SK-N-SH (cell line): ENCODE results near the gene AKIP1. TPM values are rescaled to one million over a fixed set of nuclear protein-coding genes. Genes with fewer than 3 reads are reported as not detected.

ENCODE experiments used
- CTCF ChIA-PET: fragments of 300-600, 350-600 bp; formaldehyde crosslinking; extraction: SDS; loops from one replicate; lab custom pipeline; 2021; lab: Yijun Ruan, JAX
- POLR2A ChIA-PET: fragments of 350-600 bp; sonication (Branson Sonifier 250); formaldehyde crosslinking; extraction: SDS; loops from one replicate; lab custom pipeline; 2020; ENCODE audit warnings: antibody characterized with exemption, inconsistent platforms; lab: Yijun Ruan, JAX
- DNase-seq: peaks from one replicate; pipeline ENCODE4 v3.0.0; 2012
- H2AFZ ChIP-seq: fragments of 200-600 bp; sonication (generic); 2 replicates; pipeline ENCODE4 v1.8.1; 2016; ENCODE audit warnings: antibody characterized with exemption, mild to moderate bottlenecking, low read depth
- H3F3A ChIP-seq: fragments of 200-600 bp; sonication (generic); replicated peaks from 2 replicates; pipeline ENCODE3; 2016; ENCODE audit warnings: antibody characterized with exemption, mild to moderate bottlenecking; ENCODE audit not compliant: insufficient read depth
- H3K27ac ChIP-seq, 2 experiments: fragments of 200-500 bp in 1 of 2; fragments of 200-600 bp in 1 of 2; sonication (Bioruptor generic) in 1 of 2; sonication (generic), shearing (Covaris generic) in 1 of 2; 2 replicates each; pipeline versions ENCODE4 v1.5.1 to v1.6.1; 2014 to 2016; ENCODE audit warnings: low read depth in 2 of 2, inconsistent platforms in 1 of 2, low read length in 1 of 2, mild to moderate bottlenecking in 1 of 2, mixed read lengths in 1 of 2
- H3K27me3 ChIP-seq: fragments of 200-600 bp; sonication (generic), shearing (Covaris generic); 2 replicates; pipeline ENCODE4 v1.6.1; 2016; ENCODE audit warnings: mixed run types; ENCODE audit not compliant: insufficient read depth
- H3K36me3 ChIP-seq, 2 experiments: fragments of 200-500 bp in 1 of 2; fragments of 200-600 bp in 1 of 2; sonication (Bioruptor generic) in 1 of 2; sonication (generic) in 1 of 2; replicated peaks in 1 of 2; 2 replicates each; pipeline versions ENCODE3 to v1.5.1; 2014 to 2016; ENCODE audit warnings: low read length in 1 of 2, mild to moderate bottlenecking in 1 of 2; ENCODE audit not compliant: insufficient read depth in 2 of 2, control insufficient read depth in 1 of 2
- H3K4me1 ChIP-seq, 2 experiments: fragments of 200-500 bp in 1 of 2; fragments of 200-600 bp in 1 of 2; sonication (Bioruptor generic) in 1 of 2; sonication (generic), shearing (Covaris generic) in 1 of 2; 2 replicates each; pipeline versions ENCODE4 v1.5.1 to v1.6.1; 2014 to 2016; ENCODE audit warnings: low read depth in 1 of 2, low read length in 1 of 2, mixed run types in 1 of 2; ENCODE audit not compliant: insufficient read depth in 2 of 2, control insufficient read depth in 1 of 2
- H3K4me2 ChIP-seq: fragments of 200-600 bp; sonication (generic), shearing (Covaris generic); 2 replicates; pipeline ENCODE4 v1.6.1; 2017; ENCODE audit warnings: mixed run types
- H3K4me3 ChIP-seq, 2 experiments: fragments of 200-500 bp in 1 of 2; fragments of 200-600 bp in 1 of 2; sonication (Bioruptor generic) in 1 of 2; sonication (generic), shearing (Covaris generic) in 1 of 2; 2 replicates each; pipeline versions ENCODE4 v1.5.1 to v1.8.1; 2014 to 2016; ENCODE audit warnings: low read depth in 2 of 2, inconsistent platforms in 1 of 2, low read length in 1 of 2, mild to moderate bottlenecking in 1 of 2, mixed read lengths in 1 of 2, moderate library complexity in 1 of 2
- H3K79me2 ChIP-seq: fragments of 200-600 bp; sonication (generic); 2 replicates; pipeline ENCODE4 v1.8.1; 2017; ENCODE audit warnings: mild to moderate bottlenecking; ENCODE audit not compliant: insufficient read depth
- H3K9ac ChIP-seq: fragments of 200-600 bp; sonication (generic); 2 replicates; pipeline ENCODE4 v1.6.1; 2017; ENCODE audit warnings: mixed run types
- H3K9me2 ChIP-seq: fragments of 200-600 bp; sonication (generic); 2 replicates; pipeline ENCODE4 v1.6.1; 2017; ENCODE audit warnings: mixed run types
- H3K9me3 ChIP-seq: fragments of 200-600 bp; sonication (generic); 2 replicates; pipeline ENCODE4 v1.6.1; 2017; ENCODE audit warnings: mixed run types, mild to moderate bottlenecking, moderate library complexity
- H4K20me1 ChIP-seq: fragments of 200-600 bp; sonication (generic); 2 replicates; pipeline ENCODE4 v1.6.1; 2017; ENCODE audit warnings: mild to moderate bottlenecking, mixed run types; ENCODE audit not compliant: insufficient read depth
- CHD2 ChIP-seq: fragments of 150-350 bp; IDR thresholded peaks from 2 replicates; pipeline ENCODE4 v1.6.1; 2018; ENCODE audit warnings: low read length; ENCODE audit not compliant: partially characterized antibody
- ELF1 ChIP-seq: IDR thresholded peaks from 2 replicates; pipeline ENCODE4 v1.4.0; 2012
- EP300 ChIP-seq, 2 experiments: IDR thresholded peaks; 2 replicates each; pipeline versions ENCODE4 v1.4.0 to v1.6.1; 2012; ENCODE audit warnings: borderline replicate concordance in 1 of 2, low read depth in 1 of 2, low read length in 1 of 2
- FOSL2 ChIP-seq: IDR thresholded peaks from 2 replicates; pipeline ENCODE4 v1.4.0; 2012; ENCODE audit warnings: low read depth, mild to moderate bottlenecking, moderate library complexity, borderline replicate concordance
- FOXJ3 ChIP-seq: sonication (generic); formaldehyde crosslinking; IDR thresholded peaks from 2 replicates; pipeline ENCODE4 v1.5.1; 2020; ENCODE audit warnings: mild to moderate bottlenecking, missing genetic modification reagents
- FOXM1 ChIP-seq: IDR thresholded peaks from 2 replicates; pipeline ENCODE4 v1.4.0; 2012; ENCODE audit warnings: low read depth, mild to moderate bottlenecking
- GABPA ChIP-seq: IDR thresholded peaks from 2 replicates; pipeline ENCODE4 v1.4.0; 2012; ENCODE audit warnings: low read depth, mild to moderate bottlenecking
- GATA2 ChIP-seq: sonication (generic); formaldehyde crosslinking; IDR thresholded peaks from 2 replicates; pipeline ENCODE4 v1.5.0; 2020; ENCODE audit warnings: mild to moderate bottlenecking, missing genetic modification reagents
- JUND ChIP-seq: IDR thresholded peaks from 2 replicates; pipeline ENCODE4 v1.4.0; 2012
- POLR2AphosphoS5 ChIP-seq: IDR thresholded peaks from 2 replicates; pipeline ENCODE4 v1.6.1; 2012; ENCODE audit warnings: low read depth, low read length
- REST ChIP-seq: IDR thresholded peaks from 2 replicates; pipeline ENCODE4 v1.6.1; 2012; ENCODE audit warnings: mild to moderate bottlenecking, low read depth, low read length, moderate library complexity
- RXRA ChIP-seq: IDR thresholded peaks from 2 replicates; pipeline ENCODE4 v1.4.0; 2012; ENCODE audit warnings: low read depth, mild to moderate bottlenecking, borderline replicate concordance
- SIN3A ChIP-seq: IDR thresholded peaks from 2 replicates; pipeline ENCODE4 v1.6.1; 2012; ENCODE audit warnings: low read depth, mild to moderate bottlenecking, low read length, moderate library complexity, borderline replicate concordance
- TAF1 ChIP-seq: IDR thresholded peaks from 2 replicates; pipeline ENCODE4 v1.6.1; 2012; ENCODE audit warnings: low read depth, mild to moderate bottlenecking, low read length, moderate library complexity, borderline replicate concordance
- TEAD4 ChIP-seq: IDR thresholded peaks from 2 replicates; pipeline ENCODE4 v1.4.0; 2012; ENCODE audit warnings: mild to moderate bottlenecking, borderline replicate concordance; ENCODE audit not compliant: insufficient read depth
- USF1 ChIP-seq: IDR thresholded peaks from 2 replicates; pipeline ENCODE4 v1.4.0; 2012; ENCODE audit warnings: low read depth, borderline replicate concordance
- WGBS: methylation state at CpG from one replicate; pipeline ENCODE4 v1.1.6; 2017; ENCODE audit warnings: low lambda C conversion rate; 5-methylcytosine and 5-hydroxymethylcytosine counted together
- polyA plus RNA-seq, 3 experiments: library from polyadenylated mRNA; depleted of rRNA; stranded (reverse); fragments of >200 nt; gene quantifications; 2 replicates each; pipeline ENCODE4 v1.2.3, GENCODE V29; 2012
- TF ChIP-seq, protein P1 (sequence below): IDR thresholded peaks from 2 replicates; pipeline ENCODE4; 2012
- TF ChIP-seq, protein P2 (sequence below): fragments of 150-350 bp; IDR thresholded peaks from 2 replicates; pipeline ENCODE4 v1.6.1; 2017; ENCODE audit warnings: antibody characterized with exemption, low read length, low read depth, borderline replicate concordance
- TF ChIP-seq, protein P3 (sequence below): IDR thresholded peaks from 2 replicates; pipeline ENCODE4 v1.4.0; 2012; ENCODE audit warnings: low read depth

The AKIP1 gene
- polyA plus RNA-seq, 1 of the 3 experiments (the other 2 are of a cell fraction): 47.9 TPM

DNA sequence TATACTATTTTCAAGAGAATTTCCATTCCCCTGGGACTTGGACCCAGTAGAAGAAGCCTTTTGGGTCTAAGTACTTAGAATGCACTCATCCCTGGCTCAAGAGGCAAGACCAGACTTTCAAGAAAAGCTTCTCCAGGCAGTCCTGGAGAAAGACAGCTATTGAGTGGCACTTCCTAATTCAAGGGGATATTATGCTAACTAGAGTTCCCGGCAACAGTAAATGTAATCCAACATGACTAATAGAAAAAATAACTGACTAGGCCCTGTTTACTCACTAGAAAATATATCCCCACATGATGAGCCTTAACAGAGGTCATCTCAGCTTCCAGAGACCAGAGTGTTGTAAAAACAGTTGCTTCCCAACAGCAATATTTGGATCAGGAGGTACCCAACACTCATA, 47.2 kb upstream of the AKIP1 start:
- H2AFZ ChIP-seq: no peak overlapping the region
- peak overlapping the region; percentile 46 for H3K4me2 ChIP-seq
- peaks cover 3 to 31% of the 10 kb centered on the region in 2 experiments; a peak in 3 of 4 replicates for H3K4me1 ChIP-seq
- H3K79me2 ChIP-seq: peaks cover 97% of the 10 kb centered on the region
- H3K9me3 ChIP-seq: no peaks in the 10 kb centered on the region
- H3K4me3 ChIP-seq: no peak overlapping the region
- DNase-seq: no peak
- H3F3A ChIP-seq: peaks cover 15% of the 10 kb centered on the region
- H3K27ac ChIP-seq: peak overlapping the region in 1 of 2 experiments; percentile 74; a peak in 2 of 4 replicates
- peak overlapping the region; percentile 36; the same call in 1 of the 2 replicates for H3K9ac ChIP-seq
- ChIA-PET POLR2A (no interaction called here), CTCF (no interaction called here)
- WGBS: 47% methylated on average over 1 of the region's 1 CpG
- H3K36me3 ChIP-seq: no peaks in the 10 kb centered on the region
- H3K27me3 ChIP-seq: no peaks in the 10 kb centered on the region
- no peaks in the 10 kb centered on the region for H3K9me2 ChIP-seq
- H4K20me1 ChIP-seq: peaks cover 53% of the 10 kb centered on the region
- no peak for TF ChIP-seq TEAD4
- TF ChIP-seq FOXM1: no peak
- no peak for TF ChIP-seq CHD2
- no peak for TF ChIP-seq GABPA
- TF ChIP-seq FOXJ3 (CRISPR knock-in tag): no peak
- TF ChIP-seq JUND: no peak
- TF ChIP-seq SIN3A: no peak
- TF ChIP-seq FOSL2: peak; percentile 24; the same call in 1 of the 2 replicates
- TF ChIP-seq, protein P1, sequence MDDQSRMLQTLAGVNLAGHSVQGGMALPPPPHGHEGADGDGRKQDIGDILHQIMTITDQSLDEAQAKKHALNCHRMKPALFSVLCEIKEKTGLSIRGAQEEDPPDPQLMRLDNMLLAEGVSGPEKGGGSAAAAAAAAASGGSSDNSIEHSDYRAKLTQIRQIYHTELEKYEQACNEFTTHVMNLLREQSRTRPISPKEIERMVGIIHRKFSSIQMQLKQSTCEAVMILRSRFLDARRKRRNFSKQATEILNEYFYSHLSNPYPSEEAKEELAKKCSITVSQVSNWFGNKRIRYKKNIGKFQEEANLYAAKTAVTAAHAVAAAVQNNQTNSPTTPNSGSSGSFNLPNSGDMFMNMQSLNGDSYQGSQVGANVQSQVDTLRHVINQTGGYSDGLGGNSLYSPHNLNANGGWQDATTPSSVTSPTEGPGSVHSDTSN: peak; percentile 59; the same call in 1 of the 2 replicates
- no peak for TF ChIP-seq POLR2AphosphoS5
- TF ChIP-seq, protein P2, sequence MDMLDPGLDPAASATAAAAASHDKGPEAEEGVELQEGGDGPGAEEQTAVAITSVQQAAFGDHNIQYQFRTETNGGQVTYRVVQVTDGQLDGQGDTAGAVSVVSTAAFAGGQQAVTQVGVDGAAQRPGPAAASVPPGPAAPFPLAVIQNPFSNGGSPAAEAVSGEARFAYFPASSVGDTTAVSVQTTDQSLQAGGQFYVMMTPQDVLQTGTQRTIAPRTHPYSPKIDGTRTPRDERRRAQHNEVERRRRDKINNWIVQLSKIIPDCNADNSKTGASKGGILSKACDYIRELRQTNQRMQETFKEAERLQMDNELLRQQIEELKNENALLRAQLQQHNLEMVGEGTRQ: no peak
- TF ChIP-seq GATA2: no peak
- no peak for TF ChIP-seq USF1

DNA sequence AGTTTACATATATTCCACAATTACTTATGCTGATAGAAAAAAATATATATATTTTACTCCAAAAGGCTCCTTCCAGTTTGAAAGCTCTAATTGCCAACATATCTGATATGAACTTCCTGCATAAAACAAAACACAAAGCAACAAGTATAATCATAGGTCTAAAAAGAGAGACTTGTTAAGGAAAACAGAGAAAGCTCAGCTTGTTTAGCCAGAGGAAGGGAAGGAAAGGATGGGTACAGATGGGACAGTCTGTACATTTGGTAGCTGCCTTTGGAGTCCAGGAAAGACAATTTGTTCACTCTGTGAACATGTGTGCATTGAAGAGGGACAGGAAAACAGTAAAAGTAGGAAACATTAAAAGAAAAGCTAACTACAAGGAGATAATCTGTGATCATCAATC, 45.7 kb upstream of the AKIP1 start:
- peaks cover 41% of the 10 kb centered on the region for H4K20me1 ChIP-seq
- H3K4me1 ChIP-seq: peaks cover 7 to 35% of the 10 kb centered on the region in 2 experiments; a peak in 3 of 4 replicates
- peaks cover 17% of the 10 kb centered on the region for H3F3A ChIP-seq
- ChIA-PET CTCF (interaction anchor here (1.1 kb wide), 1 partner anchor 24 kb away, joined by 3 read pairs; no protein-coding TSS in a partner anchor), POLR2A (no interaction called here)
- no peak overlapping the region for H3K9ac ChIP-seq
- no peaks in the 10 kb centered on the region for H3K36me3 ChIP-seq
- H3K79me2 ChIP-seq: peaks cover 97% of the 10 kb centered on the region
- H2AFZ ChIP-seq: no peak overlapping the region
- no peaks in the 10 kb centered on the region for H3K27me3 ChIP-seq
- no peak overlapping the region for H3K4me3 ChIP-seq
- H3K9me2 ChIP-seq: no peaks in the 10 kb centered on the region
- no peaks in the 10 kb centered on the region for H3K9me3 ChIP-seq
- H3K27ac ChIP-seq: peak overlapping the region; percentile 3 to 74; a peak in 2 of 4 replicates
- H3K4me2 ChIP-seq: no peak overlapping the region
- no peak for DNase-seq
- TF ChIP-seq, protein P3, sequence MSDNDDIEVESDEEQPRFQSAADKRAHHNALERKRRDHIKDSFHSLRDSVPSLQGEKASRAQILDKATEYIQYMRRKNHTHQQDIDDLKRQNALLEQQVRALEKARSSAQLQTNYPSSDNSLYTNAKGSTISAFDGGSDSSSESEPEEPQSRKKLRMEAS: no peak
- no peak for TF ChIP-seq REST
- TF ChIP-seq RXRA: no peak
- no peak for TF ChIP-seq ELF1
- TF ChIP-seq FOXM1: no peak
- TF ChIP-seq EP300 (IDR thresholded peaks at IDR 0.05; ENCODE audit: borderline replicate concordance in 1 of 2, low read depth in 1 of 2, low read length in 1 of 2): no peak
- no peak for TF ChIP-seq GABPA
- TF ChIP-seq CHD2: no peak
- no peak for TF ChIP-seq USF1
- no peak for TF ChIP-seq TAF1
- TF ChIP-seq JUND: no peak
